ENCODE measurements around the gene ADPRH.
A peak's percentile ranks its signal among the peaks of the same experiment; 100 is the strongest.

Gene ADPRH

GRCh38 chr3:119631516-119631915 lies 52.2 kb downstream of the ADPRH start:
- peak in 1 of 2 donors; percentile 28 for DNase-seq

DNA sequence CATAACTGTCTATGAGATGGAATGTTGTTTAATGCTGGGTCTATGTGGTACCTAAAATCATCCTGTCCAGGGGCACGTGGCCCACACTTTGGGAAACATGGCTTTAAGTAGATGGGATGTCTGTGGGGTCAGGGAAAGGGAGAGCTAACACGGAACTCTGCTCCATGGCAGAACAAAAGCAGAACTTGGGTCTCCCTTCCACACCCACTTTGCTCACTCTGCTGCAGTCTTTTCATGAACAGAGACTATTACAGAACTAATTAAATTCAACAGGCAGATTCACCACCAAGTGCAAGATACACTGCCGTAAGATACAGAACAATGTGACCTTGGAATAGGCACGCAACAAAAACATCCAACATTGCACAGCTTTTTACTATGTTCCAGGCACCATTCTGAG lies 52.9 kb downstream of the ADPRH start:
- DNase-seq: peak; percentile 53 to 58

- DNase-seq: no peak
These were observed 53.5 kb downstream of the ADPRH start for GRCh38 chr3:119632829-119633228.

DNA sequence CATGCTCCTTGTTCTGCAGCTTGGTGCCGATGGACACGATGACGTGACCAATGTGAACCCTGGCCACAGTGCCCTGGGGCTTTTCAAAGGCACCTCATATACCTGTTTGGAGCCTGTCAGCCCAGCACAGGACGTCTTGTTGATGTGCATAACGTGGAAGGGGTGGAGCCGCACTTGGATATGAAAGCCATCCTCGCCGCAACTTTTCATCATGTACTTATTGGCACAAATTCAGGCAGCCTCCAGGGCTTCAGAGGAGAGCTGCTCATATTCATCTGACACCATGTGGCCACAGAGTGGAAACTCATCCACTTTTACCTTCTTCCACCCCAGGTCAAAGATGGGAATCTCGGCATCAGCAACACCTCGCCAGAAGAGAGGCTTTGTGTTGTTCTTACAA lies 56.4 kb downstream of the ADPRH start:
- DNase-seq: no peak

- no peak for DNase-seq
These were observed 57.0 kb downstream of the ADPRH start for GRCh38 chr3:119636249-119636648.

GRCh38 chr3:119636891-119637611 lies 57.8 kb downstream of the ADPRH start:
- peak in 1 of 2 donors; percentile 22 for DNase-seq

DNA sequence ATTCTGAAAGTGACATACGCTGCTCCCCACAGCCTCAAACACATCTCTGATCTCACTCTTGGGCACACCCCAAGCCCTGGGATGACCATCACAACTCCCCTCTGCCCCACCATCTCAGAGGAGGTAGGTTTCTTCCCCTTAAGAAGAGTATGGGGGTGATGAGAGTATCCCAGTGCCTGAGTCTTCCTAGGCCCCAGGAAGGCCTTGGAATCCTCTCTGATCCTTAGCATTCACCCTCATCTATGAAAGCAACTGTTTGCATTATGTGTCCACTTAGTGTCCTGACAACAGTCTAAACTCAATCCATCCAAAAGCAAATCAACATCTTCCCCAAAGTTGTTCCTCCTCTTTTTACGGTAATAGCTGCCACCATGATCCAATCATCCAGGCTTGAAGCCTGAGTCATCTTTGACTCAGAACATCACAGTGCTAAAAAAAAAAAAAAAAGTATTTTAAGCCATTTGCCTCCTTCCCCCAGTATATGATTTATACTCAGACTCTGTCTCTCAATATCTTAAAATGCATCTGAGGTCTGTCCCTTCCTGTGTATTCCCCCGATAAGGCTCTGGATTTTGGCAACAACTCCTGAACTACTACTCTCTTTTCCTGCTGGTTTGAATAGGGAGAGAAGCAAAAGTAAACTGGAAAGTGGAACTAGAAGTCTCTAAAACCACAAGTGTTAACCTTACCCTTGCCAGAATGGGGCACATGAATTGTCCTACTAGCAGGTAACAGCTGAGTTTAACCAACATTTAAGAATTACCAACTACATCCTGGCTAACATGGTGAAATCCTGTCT lies 58.6 kb downstream of the ADPRH start:
- DNase-seq: peak; percentile 84 to 90
